Upper lobe of left lung (tissue), 6 donors: ENCODE results near the gene TBATA. TPM values are rescaled to one million over a fixed set of nuclear protein-coding genes. Genes with fewer than 3 reads are reported as not detected.

ENCODE experiments used
- ATAC-seq, 2 donors: fragments of 200-7000 bp; cut with Tn5 transposase; one replicate each; pipeline ENCODE4 v1.9.1; 2022; ENCODE audit warnings: mild to moderate bottlenecking in 2 of 2, moderate library complexity in 2 of 2; ENCODE audit not compliant: low FRiP score in 2 of 2
- DNase-seq, 2 donors: peaks; one replicate each; pipeline ENCODE4 v3.0.0-alpha.2; 2019 to 2020
- H3K27ac ChIP-seq, 4 donors: fragments of 200-600 bp; sonication (generic); one replicate each; pipeline ENCODE4 v1.5.1; 2016 to 2019
- H3K27me3 ChIP-seq, 4 donors: fragments of 200-600 bp; sonication (generic); one replicate each; pipeline ENCODE4 v1.5.1; 2017 to 2019
- H3K36me3 ChIP-seq, 4 donors: fragments of 200-600 bp; sonication (generic); one replicate each; pipeline ENCODE4 v1.5.1; 2016 to 2019
- H3K4me1 ChIP-seq, 4 donors: fragments of 200-600 bp; sonication (generic); one replicate each; pipeline ENCODE4 v1.5.1; 2018 to 2019
- H3K4me3 ChIP-seq, 4 donors: fragments of 200-600 bp; sonication (generic); one replicate each; pipeline ENCODE4 v1.5.1; 2017 to 2019; ENCODE audit warnings: mild to moderate bottlenecking in 2 of 4, moderate library complexity in 1 of 4
- H3K9me3 ChIP-seq, 4 donors: fragments of 200-600 bp; sonication (generic); one replicate each; pipeline ENCODE4 v1.5.1; 2018 to 2019
- CTCF ChIP-seq, 6 experiments: fragments of 450-650 bp in 4 of 6; fragments of 200-600 bp in 2 of 6; sonication (generic) in 2 of 6; IDR thresholded peaks; one replicate each; pipeline ENCODE4 v1.5.1; 2016 to 2019; ENCODE audit warnings: antibody characterized with exemption in 6 of 6
- EP300 ChIP-seq, 4 donors: sonication (generic); formaldehyde crosslinking; IDR thresholded peaks; one replicate each; pipeline ENCODE4 v1.5.1; 2017; ENCODE audit warnings: antibody characterized with exemption in 4 of 4, control low read depth in 2 of 4
- POLR2A ChIP-seq, 4 donors: fragments of 450-650 bp; IDR thresholded peaks; one replicate each; pipeline ENCODE4 v1.5.1; 2016 to 2017; ENCODE audit warnings: antibody characterized with exemption in 4 of 4, mild to moderate bottlenecking in 2 of 4
- POLR2AphosphoS5 ChIP-seq, 2 donors: sonication (generic); formaldehyde crosslinking; IDR thresholded peaks; one replicate each; pipeline ENCODE4 v1.5.1; 2017; ENCODE audit warnings: antibody characterized with exemption in 2 of 2
- WGBS, 2 donors: methylation state at CpG; one replicate each; pipeline ENCODE4 v1.1.5; 2017 to 2018; 5-methylcytosine and 5-hydroxymethylcytosine counted together
- total RNA-seq, 6 donors: library from RNA; depleted of rRNA in 4 of 6; stranded (reverse); fragments of >200 nt in 4 of 6; gene quantifications; one replicate each; pipeline versions ENCODE4 v1.1.0 to v1.2.1, GENCODE V29; 2016 to 2021
- donor health status: DM: no; HTN: no; CAD: no; lungs with moderate emphysema.
- donor health status: DM: no; HTN: yes; CAD: no; lungs with severe emphysema.

The TBATA gene
- total RNA-seq, 6 donors from 2014 or later, result not detected

DNA sequence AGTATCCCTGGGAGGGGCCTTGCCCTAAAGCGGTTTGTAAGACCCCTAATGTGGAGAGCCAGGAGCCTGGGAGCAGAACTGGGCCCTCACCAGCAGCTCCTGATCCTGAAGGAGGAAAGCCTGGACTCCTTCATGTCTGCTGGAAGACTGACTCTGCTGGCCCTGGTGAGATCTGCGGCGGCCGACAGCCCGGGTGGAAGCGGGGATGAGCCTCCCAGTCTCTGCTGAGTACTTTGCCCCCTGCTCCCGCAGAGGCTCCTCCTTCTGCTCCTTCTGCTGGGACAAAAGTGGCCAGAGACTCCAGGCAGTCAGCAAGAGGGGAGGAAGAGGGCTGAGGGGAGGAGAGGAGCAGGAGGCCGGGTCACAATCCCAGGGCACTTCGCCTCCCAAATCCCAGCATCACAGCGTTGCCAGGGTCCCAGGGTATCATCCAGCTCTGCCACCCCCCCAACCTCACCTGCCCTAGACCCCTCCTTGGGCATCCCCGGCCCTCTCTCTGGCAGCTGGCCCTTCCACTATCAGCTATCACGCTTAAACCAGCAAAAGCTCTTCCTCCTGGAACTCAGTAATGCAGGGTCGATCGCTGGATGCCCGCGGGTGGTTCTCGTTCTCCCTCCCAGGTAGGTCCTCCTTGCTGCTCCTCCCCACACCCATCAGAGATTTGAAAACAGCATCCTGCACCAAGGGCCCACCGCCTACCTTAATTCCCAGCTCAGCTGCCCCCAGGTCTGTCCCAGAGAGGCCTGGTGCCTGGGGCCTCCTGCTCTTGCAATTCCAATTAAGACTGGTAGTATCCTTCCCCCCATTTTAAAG, 7.9 kb downstream of the TBATA start:
- H3K36me3 ChIP-seq, result no peaks in the 10 kb centered on the region

GRCh38 chr10:70776455-70777005, 8.6 kb downstream of the TBATA start:
- Histone ChIP-seq H3K36me3 (no peaks in the 10 kb centered on the region), H3K4me1 (no peaks in the 10 kb centered on the region), H3K27ac (no peak overlapping the region), H3K4me3 (no peak overlapping the region), H3K9me3 (no peaks in the 10 kb centered on the region), H3K27me3 (no peaks in the 10 kb centered on the region)
- 87 to 100% methylated on average over 5 to 11 of the region's 11 CpGs for WGBS, 2 donors
- TF ChIP-seq EP300 (IDR thresholded peaks at IDR 0.05) (no peak), CTCF (IDR thresholded peaks at IDR 0.05) (no peak), POLR2AphosphoS5 (IDR thresholded peaks at IDR 0.05) (no peak), POLR2A (IDR thresholded peaks at IDR 0.05) (no peak)
- no peak for ATAC-seq
- peak; percentile 12 to 36 for DNase-seq

More for the DNA sequence above, 7.9 kb downstream of the TBATA start:
- ATAC-seq (no peak), DNase-seq (peak; percentile 10 to 68)
- no peak overlapping the region for H3K4me3 ChIP-seq
- no peaks in the 10 kb centered on the region for H3K9me3 ChIP-seq
- no peak overlapping the region for H3K27ac ChIP-seq
- no peak for TF ChIP-seq CTCF (IDR thresholded peaks at IDR 0.05)
- no peak for TF ChIP-seq POLR2AphosphoS5 (IDR thresholded peaks at IDR 0.05)
- no peak for TF ChIP-seq POLR2A (IDR thresholded peaks at IDR 0.05)
- no peak for TF ChIP-seq EP300 (IDR thresholded peaks at IDR 0.05)
- H3K27me3 ChIP-seq, result no peaks in the 10 kb centered on the region
- WGBS, 2 donors, result 92 to 96% methylated on average over 17 to 18 of the region's 18 CpGs
- no peaks in the 10 kb centered on the region for H3K4me1 ChIP-seq

DNA sequence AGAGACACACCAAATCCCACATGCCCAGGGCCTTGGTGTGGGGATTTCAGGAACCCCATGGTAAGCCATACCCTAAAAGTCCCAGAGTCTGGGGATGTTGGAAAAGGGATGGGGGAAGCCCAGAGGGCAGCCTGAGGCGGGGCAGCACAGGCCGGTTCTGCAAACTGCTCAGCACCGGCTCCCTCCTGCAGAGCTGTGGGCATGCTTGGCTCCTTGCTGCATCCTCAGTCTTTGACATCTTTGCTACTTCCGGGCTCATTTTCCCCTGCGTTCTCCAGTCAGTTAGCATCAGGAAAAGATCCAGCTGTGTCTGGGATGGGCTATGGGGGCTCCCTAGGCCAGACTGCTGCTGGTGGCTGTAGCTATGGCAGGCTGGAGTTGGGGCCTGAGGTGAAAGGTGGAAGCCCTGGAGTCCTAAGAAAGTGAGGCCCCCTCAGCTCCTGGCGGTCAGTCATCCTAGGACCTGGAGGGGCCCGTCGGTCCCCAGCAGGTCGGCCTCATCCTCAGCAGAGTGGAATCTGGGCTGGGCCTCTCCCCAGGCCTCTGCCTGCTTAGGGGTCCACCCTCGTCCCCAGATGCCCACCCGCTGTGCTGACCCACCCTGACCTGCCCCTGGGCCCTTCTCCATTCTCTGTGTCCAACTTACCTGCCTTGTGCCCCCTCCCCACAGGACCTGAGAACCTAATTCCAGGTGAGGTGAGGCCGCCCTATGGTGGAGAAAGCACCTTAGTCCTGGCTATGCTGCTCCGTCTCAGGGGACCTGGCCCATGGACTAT, 9.3 kb downstream of the TBATA start:
- TF ChIP-seq POLR2AphosphoS5 (IDR thresholded peaks at IDR 0.05) (no peak), EP300 (IDR thresholded peaks at IDR 0.05) (no peak), CTCF (IDR thresholded peaks at IDR 0.05) (no peak), POLR2A (IDR thresholded peaks at IDR 0.05) (no peak)
- no peaks in the 10 kb centered on the region for H3K9me3 ChIP-seq
- no peaks in the 10 kb centered on the region for H3K36me3 ChIP-seq
- ATAC-seq, result no peak
- WGBS, 2 donors, result 92% methylated on average over 6 to 12 of the region's 13 CpGs
- DNase-seq, result peak; percentile 14 to 49
- H3K27ac ChIP-seq, result no peak overlapping the region
- H3K27me3 ChIP-seq, result no peaks in the 10 kb centered on the region
- no peak overlapping the region for H3K4me3 ChIP-seq
- no peaks in the 10 kb centered on the region for H3K4me1 ChIP-seq

- no peak for TF ChIP-seq CTCF (IDR thresholded peaks at IDR 0.05)
- TF ChIP-seq EP300 (IDR thresholded peaks at IDR 0.05), result no peak
- TF ChIP-seq POLR2A (IDR thresholded peaks at IDR 0.05), result no peak
- no peak for TF ChIP-seq POLR2AphosphoS5 (IDR thresholded peaks at IDR 0.05)
- Histone ChIP-seq H3K4me3 (no peak overlapping the region), H3K27me3 (no peaks in the 10 kb centered on the region), H3K4me1 (no peaks in the 10 kb centered on the region), H3K27ac (no peak overlapping the region), H3K9me3 (no peaks in the 10 kb centered on the region), H3K36me3 (no peaks in the 10 kb centered on the region)
- DNase-seq (peak; percentile 20 to 22), ATAC-seq (no peak)
- 71 to 87% methylated on average over 6 to 14 of the region's 14 CpGs for whole genome bisulfite sequencing, 2 donors
These were observed 10.1 kb downstream of the TBATA start for GRCh38 chr10:70774810-70775678.
